ENCODE measurements around the gene SLC8A3.

The SLC8A3 gene

GRCh38 chr14:70019695-70020094 is 169.1 kb downstream of the SLC8A3 start:
- no peak for DNase-seq

GRCh38 chr14:70018713-70019211 is 170.0 kb downstream of the SLC8A3 start:
- no peak for DNase-seq

- no peak for DNase-seq
Observed at GRCh38 chr14:70018230-70018629, 170.5 kb downstream of the SLC8A3 start.

GRCh38 chr14:70014406-70015095 is 174.2 kb downstream of the SLC8A3 start:
- DNase-seq, result no peak

- DNase-seq, result peak; percentile 8
Observed at GRCh38 chr14:70013271-70013873, 175.4 kb downstream of the SLC8A3 start.

- no peak for DNase-seq
Observed at GRCh38 chr14:70011708-70012107, 177.0 kb downstream of the SLC8A3 start.

GRCh38 chr14:70011098-70011497 is 177.7 kb downstream of the SLC8A3 start:
- no peak for DNase-seq

- DNase-seq, result no peak
Observed at GRCh38 chr14:70009961-70010360, 178.8 kb downstream of the SLC8A3 start.

- DNase-seq, result no peak
Observed at GRCh38 chr14:70008284-70009262, 180.2 kb downstream of the SLC8A3 start.

- no peak for DNase-seq
Observed at GRCh38 chr14:70006699-70007098, 182.1 kb downstream of the SLC8A3 start.

GRCh38 chr14:70005281-70005805 is 183.4 kb downstream of the SLC8A3 start:
- no peak for DNase-seq

GRCh38 chr14:70004791-70005190 is 184.0 kb downstream of the SLC8A3 start:
- no peak for DNase-seq

GRCh38 chr14:70002589-70003346 is 186.0 kb downstream of the SLC8A3 start:
- DNase-seq, result no peak

GRCh38 chr14:70000601-70001000 is 188.2 kb downstream of the SLC8A3 start:
- no peak for DNase-seq

GRCh38 chr14:69999261-69999674 is 189.5 kb downstream of the SLC8A3 start:
- DNase-seq, result no peak

- no peak for DNase-seq
Observed at GRCh38 chr14:69997849-69998248, 190.9 kb downstream of the SLC8A3 start.

GRCh38 chr14:69996216-69996615 is 192.5 kb downstream of the SLC8A3 start:
- DNase-seq, result no peak
